ENCODE data around the gene NIPSNAP3A.

GRCh38 chr9:104747565-104748358 is at the start of gene NIPSNAP3A:
- no peak for TF ChIP-seq POLR2AphosphoS5 (IDR thresholded peaks at IDR 0.05; ENCODE audit: low read depth, low read length)
- no peak for TF ChIP-seq REST (IDR thresholded peaks at IDR 0.05; ENCODE audit: insufficient read depth in 1 of 2, low read depth in 2 of 2, low read length in 2 of 2)

Measured in PFSK-1 (cell line).